OCI-LY1 (cell line): ENCODE data around the gene MRPS22.

Experiments
- EZH2 ChIP-seq: fragments of 200-600 bp; sonication (generic), shearing (Covaris generic); IDR thresholded peaks from 2 replicates; pipeline ENCODE4 v1.8.0; 2017; ENCODE audit warnings: borderline replicate concordance, mixed run types, mild to moderate bottlenecking, antibody characterized with exemption, low read length, moderate library complexity, mixed read lengths
- TF ChIP-seq, protein P1 (sequence below): fragments of 200-600 bp; sonication (generic), shearing (Covaris generic); IDR thresholded peaks from 2 replicates; pipeline ENCODE4 v1.5.1; 2017; ENCODE audit warnings: mild to moderate bottlenecking, antibody characterized with exemption, low read length, moderate library complexity, mixed read lengths

- TF ChIP-seq, protein P1, sequence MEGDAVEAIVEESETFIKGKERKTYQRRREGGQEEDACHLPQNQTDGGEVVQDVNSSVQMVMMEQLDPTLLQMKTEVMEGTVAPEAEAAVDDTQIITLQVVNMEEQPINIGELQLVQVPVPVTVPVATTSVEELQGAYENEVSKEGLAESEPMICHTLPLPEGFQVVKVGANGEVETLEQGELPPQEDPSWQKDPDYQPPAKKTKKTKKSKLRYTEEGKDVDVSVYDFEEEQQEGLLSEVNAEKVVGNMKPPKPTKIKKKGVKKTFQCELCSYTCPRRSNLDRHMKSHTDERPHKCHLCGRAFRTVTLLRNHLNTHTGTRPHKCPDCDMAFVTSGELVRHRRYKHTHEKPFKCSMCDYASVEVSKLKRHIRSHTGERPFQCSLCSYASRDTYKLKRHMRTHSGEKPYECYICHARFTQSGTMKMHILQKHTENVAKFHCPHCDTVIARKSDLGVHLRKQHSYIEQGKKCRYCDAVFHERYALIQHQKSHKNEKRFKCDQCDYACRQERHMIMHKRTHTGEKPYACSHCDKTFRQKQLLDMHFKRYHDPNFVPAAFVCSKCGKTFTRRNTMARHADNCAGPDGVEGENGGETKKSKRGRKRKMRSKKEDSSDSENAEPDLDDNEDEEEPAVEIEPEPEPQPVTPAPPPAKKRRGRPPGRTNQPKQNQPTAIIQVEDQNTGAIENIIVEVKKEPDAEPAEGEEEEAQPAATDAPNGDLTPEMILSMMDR, result no peak
- TF ChIP-seq EZH2, result no peak
Measured at GRCh38 chr3:139307072-139307491, 36.7 kb upstream of the MRPS22 start.
